ES-I3 (cell line): ENCODE results near the gene SIAE.

Experiments
- H3K36me3 ChIP-seq: 2 replicates; pipeline ENCODE4 v1.6.1; 2013; ENCODE audit warnings: mild to moderate bottlenecking, low read length, control low read depth, moderate library complexity; ENCODE audit not compliant: insufficient read depth
- H3K4me1 ChIP-seq: 2 replicates; pipeline ENCODE4 v1.6.1; 2013; ENCODE audit warnings: mild to moderate bottlenecking, control low read depth, low read length; ENCODE audit not compliant: insufficient read depth
- H3K9ac ChIP-seq: 2 replicates; pipeline ENCODE4 v1.6.1; 2013; ENCODE audit warnings: low read depth, mild to moderate bottlenecking, low read length, moderate library complexity
- H3K9me3 ChIP-seq: 2 replicates; pipeline ENCODE4 v1.6.1; 2013; ENCODE audit warnings: mild to moderate bottlenecking, low read length, moderate library complexity; ENCODE audit not compliant: control insufficient read depth, insufficient read depth

The SIAE gene

DNA sequence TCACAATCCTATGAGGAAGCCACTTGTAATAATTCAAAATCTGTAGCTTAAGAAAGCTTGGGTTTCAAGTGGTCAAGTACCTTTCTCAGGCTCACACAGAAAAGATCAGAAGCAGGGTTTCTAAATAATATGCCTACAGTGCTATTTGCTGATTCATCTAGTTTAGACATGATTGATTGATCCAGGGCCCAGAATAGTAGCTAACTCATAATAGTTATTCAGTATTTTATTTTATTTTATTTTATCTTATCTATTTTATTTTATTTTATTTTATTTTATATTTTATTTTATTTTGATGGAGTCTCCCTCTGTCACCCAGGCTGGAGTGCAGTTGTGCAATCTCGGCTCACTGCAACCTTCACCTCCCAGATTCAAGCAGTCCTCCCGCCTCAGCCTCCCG, 78.2 kb downstream of the SIAE start:
- H3K9ac ChIP-seq, result no peak overlapping the region
- H3K36me3 ChIP-seq, result no peaks in the 10 kb centered on the region
- no peaks in the 10 kb centered on the region for H3K9me3 ChIP-seq
- no peaks in the 10 kb centered on the region for H3K4me1 ChIP-seq

DNA sequence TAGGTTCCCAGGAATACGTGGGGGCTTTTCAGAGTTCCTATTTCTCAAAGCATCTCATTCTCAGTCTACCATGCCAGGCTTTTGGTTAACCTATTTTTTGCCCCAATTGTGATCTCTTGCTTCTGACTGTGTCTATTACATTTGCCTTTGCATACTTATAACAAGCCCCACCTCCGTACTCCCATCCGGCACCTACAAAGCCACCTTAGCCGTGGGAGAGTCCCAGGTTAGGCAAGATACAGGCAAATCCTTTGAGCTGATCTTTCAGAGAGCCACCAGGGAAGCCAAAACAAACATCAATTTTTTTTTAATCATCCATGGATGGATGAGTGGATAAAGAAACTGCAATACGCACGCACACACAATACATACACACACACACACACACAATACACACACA, 80.9 kb downstream of the SIAE start:
- no peaks in the 10 kb centered on the region for H3K36me3 ChIP-seq
- H3K4me1 ChIP-seq, result no peaks in the 10 kb centered on the region
- H3K9ac ChIP-seq, result no peak overlapping the region
- no peaks in the 10 kb centered on the region for H3K9me3 ChIP-seq

DNA sequence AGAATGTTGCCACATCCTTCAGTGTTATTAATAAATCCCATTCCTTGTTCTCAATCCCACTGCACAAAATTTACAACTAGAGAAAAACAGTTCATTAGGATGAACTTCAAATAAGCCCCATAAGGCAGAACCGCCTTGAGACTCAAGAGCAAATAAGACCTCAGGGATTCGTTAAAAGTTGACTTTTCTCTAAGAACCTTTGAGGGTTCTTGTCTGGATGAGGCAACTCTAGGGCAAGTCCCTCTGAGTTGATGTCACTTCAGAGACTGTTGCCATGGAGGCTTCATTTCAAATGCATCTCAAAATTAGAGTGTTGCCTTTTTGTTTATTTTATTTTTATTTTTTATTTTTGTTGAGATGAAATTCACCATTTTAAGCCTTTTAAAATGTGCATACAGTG, 82.1 kb downstream of the SIAE start:
- Histone ChIP-seq H3K4me1 (no peaks in the 10 kb centered on the region), H3K36me3 (no peaks in the 10 kb centered on the region), H3K9ac (no peak overlapping the region), H3K9me3 (no peaks in the 10 kb centered on the region)

DNA sequence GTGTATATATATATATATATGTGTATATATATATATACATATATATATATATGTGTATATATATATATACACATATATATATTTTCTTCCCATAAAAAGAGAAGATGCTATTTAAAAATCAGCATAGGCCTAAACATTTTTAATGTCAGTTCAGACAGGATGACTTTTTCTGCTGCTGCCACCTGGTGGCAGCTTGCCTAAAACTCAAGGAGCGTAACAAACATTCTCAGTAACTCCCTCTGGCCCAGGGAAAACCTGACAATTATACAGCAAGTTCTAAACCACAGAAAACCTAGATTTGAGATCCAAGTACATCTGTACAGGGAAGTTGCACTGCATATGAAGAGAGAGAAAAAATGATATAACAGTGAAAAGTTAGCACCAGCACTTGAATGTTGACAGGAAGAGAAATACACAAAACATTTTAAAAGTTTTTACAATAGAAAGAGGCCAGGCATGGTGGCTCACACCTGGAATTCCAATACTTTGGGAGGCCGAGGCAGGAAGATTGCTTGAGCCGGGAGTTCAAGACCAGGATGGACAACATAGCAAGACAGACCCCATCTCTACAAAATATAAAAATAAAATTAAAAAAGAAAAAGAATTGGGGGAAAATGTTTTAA, 87.2 kb downstream of the SIAE start:
- H3K36me3 ChIP-seq, result no peaks in the 10 kb centered on the region
- H3K9ac ChIP-seq, result no peak overlapping the region
- H3K9me3 ChIP-seq, result no peaks in the 10 kb centered on the region
- H3K4me1 ChIP-seq, result peaks cover 8% of the 10 kb centered on the region

DNA sequence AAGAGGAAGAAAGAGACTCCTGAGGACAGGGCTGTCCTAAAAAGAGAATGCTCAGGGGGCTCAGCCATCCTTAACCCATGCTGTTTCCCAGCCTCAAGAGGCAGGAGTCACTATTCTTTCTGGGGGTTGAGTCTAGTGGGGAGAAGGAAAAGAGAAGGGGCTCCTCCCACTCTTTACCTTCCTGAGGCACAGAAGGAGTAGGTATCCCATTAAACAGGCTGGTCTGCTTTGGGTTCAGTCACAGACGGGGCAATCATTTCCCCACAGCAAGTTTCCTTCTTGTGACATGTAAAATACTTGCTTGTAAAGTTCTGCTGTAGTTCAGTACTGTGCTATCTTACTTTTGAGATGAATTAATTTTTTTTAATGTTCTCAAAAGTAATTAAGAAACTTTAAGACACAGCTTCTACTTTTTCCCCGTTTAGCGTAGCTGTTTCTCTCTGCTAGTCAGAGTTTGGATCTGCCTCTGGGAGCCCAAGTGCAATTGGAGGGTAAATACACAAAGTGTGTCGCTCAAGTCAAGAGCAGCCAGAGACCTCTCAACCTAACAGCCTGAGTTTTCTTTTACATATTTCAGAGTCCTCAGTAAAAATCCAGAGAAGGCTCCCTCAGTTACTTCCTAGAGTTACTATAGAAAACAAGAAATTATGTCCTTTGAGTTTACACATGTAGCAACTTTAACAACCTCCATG, 88.7 kb downstream of the SIAE start:
- H3K9ac ChIP-seq, result no peak overlapping the region
- no peaks in the 10 kb centered on the region for H3K36me3 ChIP-seq
- no peaks in the 10 kb centered on the region for H3K9me3 ChIP-seq
- H3K4me1 ChIP-seq, result peaks cover 8% of the 10 kb centered on the region

DNA sequence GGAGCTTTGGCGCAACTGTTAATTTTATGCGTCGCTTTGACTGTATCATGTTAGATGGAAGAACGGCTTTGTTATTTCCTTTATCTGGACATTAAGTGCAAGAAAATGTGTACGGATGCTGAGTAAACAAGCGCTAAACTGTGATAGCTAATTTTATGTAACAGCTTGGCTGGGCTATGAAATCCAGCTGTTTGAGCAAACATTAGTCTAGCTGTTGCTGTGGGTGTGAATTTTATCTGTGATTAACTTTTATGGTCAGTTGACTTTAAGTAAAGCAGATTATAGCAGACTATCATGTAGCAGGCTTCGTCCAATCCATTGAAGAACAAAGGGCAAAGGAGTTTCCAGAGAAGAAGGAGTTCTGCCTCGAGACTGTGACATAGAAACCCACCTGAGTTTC, 89.8 kb downstream of the SIAE start:
- no peaks in the 10 kb centered on the region for H3K36me3 ChIP-seq
- H3K4me1 ChIP-seq, result peaks cover 8% of the 10 kb centered on the region
- H3K9ac ChIP-seq, result no peak overlapping the region
- no peaks in the 10 kb centered on the region for H3K9me3 ChIP-seq
